ENCODE data around the gene CSTB.

The CSTB gene

DNA sequence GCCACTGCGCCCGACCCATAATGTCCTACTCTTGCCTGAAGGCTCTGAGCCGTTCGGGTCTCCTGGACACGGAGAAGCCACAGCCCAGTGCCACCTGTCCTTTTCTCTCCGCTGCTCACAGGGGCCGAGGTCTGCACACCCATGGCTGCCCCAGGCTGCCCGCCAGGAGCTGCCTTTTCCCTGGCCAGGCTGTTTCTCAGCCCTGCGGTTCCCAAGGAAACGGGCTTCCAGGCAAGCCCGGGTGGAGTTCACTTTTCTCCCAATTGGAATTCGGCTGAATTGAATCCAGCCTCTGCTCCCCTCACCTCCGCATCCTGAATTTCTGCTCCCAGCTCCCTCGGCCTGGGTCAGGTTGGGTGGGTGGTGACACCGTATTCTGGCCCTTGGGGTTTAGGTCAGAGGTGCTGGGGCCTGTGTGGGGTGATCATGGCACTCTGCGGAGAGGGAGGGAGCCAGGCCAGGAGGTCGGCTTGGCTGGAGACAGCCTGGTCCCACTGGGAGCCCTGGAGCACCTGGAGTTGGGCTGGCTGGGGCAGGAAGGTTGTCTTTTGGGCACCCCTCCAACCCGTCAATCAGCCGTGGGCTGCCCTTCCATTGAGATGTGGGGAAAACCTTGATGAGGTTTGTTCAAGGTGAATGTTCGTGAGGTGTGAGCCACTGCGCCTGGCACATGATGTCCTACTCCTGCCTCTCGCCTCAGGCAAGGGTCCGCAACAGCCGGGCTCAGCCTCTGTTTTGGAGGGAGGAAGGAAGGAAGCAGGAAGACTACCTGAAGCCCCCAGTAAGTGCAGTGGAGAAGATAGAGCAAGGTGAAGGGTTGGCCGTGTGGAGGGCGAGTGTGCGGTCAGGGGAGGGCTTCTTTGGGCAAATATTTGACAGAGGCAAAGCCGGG is 38.4 kb upstream of the CSTB start:
- peaks cover 7% of the 10 kb centered on the region for H3K27me3 Mint-ChIP-seq

GRCh38 chr21:43813656-43813980 is 37.5 kb upstream of the CSTB start:
- peaks cover 7% of the 10 kb centered on the region for H3K27me3 Mint-ChIP-seq
- H3K4me1 Mint-ChIP-seq (ENCODE audit: low read depth), result peaks cover 96% of the 10 kb centered on the region
- no peak overlapping the region for H3K4me3 Mint-ChIP-seq
- no peaks in the 10 kb centered on the region for H3K9me3 Mint-ChIP-seq
- H3K36me3 Mint-ChIP-seq (ENCODE audit: low read depth), result peaks cover 15% of the 10 kb centered on the region
- H3K27ac Mint-ChIP-seq, result peak overlapping the region; percentile 71
- intact Hi-C loops (cut with micrococcal nuclease), result loop anchor here (5.0 kb wide), 2 partner anchors 44 to 59 kb away; no protein-coding TSS in a partner anchor

More for the DNA sequence above, 38.4 kb upstream of the CSTB start:
- Mint-ChIP-seq H3K9me3 (no peaks in the 10 kb centered on the region), H3K36me3 (ENCODE audit: low read depth) (peaks cover 7% of the 10 kb centered on the region), H3K4me1 (ENCODE audit: low read depth) (peaks cover 96% of the 10 kb centered on the region), H3K27ac (peak overlapping the region; percentile 71), H3K4me3 (no peak overlapping the region)
- intact Hi-C loops (cut with micrococcal nuclease), result loop anchor here (5.0 kb wide), 2 partner anchors 43 to 58 kb away; no protein-coding TSS in a partner anchor

DNA sequence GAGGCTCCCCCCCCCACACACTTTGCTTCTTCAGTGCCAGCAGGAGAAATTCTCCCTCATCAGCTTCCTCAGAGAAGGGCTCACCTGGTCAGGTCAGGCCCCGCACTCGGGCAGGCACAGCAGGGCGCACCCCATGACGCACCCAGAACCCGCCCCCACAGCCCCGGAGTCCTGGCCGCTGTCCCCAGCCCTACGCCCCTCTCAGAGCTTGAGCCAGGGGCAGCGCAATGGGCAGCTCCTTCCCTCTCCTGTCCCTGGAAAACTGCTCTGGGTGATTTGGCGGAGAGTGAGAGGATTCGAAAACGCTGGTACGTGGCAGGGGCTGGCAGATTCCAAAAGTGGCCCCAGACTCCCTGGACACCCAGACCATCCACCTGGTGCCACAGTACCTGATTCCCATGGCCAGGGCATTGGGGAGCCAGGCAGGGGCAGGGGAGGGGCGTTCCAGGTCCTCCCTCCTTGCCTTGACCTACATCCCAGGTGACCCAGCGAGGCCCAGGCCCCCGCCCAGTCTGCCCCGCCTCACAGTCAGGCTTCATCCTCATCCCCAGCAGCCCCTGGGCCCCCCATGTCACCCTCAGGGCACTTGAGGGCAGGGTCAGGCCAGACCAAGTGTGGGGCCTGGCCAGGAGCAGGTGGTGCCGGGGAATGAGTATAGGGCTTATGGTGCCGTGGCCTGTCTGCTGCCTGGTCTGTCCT is 37.0 kb upstream of the CSTB start:
- peak overlapping the region; percentile 71 for H3K27ac Mint-ChIP-seq
- peaks cover 20% of the 10 kb centered on the region for H3K36me3 Mint-ChIP-seq (ENCODE audit: low read depth)
- no peaks in the 10 kb centered on the region for H3K9me3 Mint-ChIP-seq
- H3K27me3 Mint-ChIP-seq, result peaks cover 7% of the 10 kb centered on the region
- peaks cover 96% of the 10 kb centered on the region for H3K4me1 Mint-ChIP-seq (ENCODE audit: low read depth)
- intact Hi-C loops (cut with micrococcal nuclease), result loop anchor here (5.0 kb wide), 2 partner anchors 44 to 59 kb away; no protein-coding TSS in a partner anchor
- H3K4me3 Mint-ChIP-seq, result peak overlapping the region; percentile 88

DNA sequence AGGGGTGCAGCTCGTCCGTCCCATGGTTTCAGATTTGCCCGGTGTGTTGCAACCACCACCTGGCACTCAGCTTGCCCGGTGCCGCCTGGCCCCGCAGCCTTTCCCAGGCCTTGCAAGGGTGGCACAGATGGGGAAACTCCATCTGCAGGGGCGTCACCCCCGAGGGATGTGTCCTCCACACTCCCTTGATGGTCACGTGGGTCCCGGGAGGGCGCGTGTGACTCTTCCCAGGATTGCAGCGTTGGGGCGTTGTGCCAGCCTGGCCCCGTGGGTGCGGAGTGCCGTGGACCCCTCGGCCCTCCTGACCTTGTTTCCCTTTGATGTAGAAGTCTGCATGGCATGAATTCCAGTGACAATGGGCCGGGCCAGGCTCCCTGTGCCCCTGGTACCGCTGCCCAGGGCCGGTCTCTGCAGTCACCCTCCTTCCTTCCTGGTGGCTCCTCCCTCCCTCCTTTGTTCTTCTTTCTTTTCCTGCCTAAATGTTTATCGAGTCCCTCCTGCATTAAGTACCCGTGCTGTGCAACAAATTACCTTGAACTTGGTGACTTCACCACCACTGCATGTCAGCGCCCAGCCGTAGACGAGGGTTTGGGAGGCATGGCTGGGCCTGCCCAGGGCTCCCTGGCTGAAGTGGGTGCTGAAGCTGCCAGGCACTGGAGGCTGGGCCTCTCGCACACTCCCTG is 36.2 kb upstream of the CSTB start:
- H3K4me1 Mint-ChIP-seq (ENCODE audit: low read depth), result peaks cover 93% of the 10 kb centered on the region
- intact Hi-C loops (cut with micrococcal nuclease), result loop anchor here (5.0 kb wide), 2 partner anchors 45 to 60 kb away; no protein-coding TSS in a partner anchor
- H3K9me3 Mint-ChIP-seq, result no peaks in the 10 kb centered on the region
- peak overlapping the region; percentile 71 for H3K27ac Mint-ChIP-seq
- H3K36me3 Mint-ChIP-seq (ENCODE audit: low read depth), result peaks cover 26% of the 10 kb centered on the region
- H3K4me3 Mint-ChIP-seq, result peak overlapping the region; percentile 88
- peaks cover 7% of the 10 kb centered on the region for H3K27me3 Mint-ChIP-seq

- H3K9me3 Mint-ChIP-seq, result no peaks in the 10 kb centered on the region
- intact Hi-C loops (cut with micrococcal nuclease), result loop anchor here (5.0 kb wide), 2 partner anchors 46 to 61 kb away; no protein-coding TSS in a partner anchor
- peak overlapping the region; percentile 88 for H3K4me3 Mint-ChIP-seq
- peaks cover 33% of the 10 kb centered on the region for H3K36me3 Mint-ChIP-seq (ENCODE audit: low read depth)
- H3K27ac Mint-ChIP-seq, result peak overlapping the region; percentile 71
- H3K4me1 Mint-ChIP-seq (ENCODE audit: low read depth), result peaks cover 93% of the 10 kb centered on the region
- peaks cover 7% of the 10 kb centered on the region for H3K27me3 Mint-ChIP-seq
These were observed 35.4 kb upstream of the CSTB start for GRCh38 chr21:43811262-43812105.

DNA sequence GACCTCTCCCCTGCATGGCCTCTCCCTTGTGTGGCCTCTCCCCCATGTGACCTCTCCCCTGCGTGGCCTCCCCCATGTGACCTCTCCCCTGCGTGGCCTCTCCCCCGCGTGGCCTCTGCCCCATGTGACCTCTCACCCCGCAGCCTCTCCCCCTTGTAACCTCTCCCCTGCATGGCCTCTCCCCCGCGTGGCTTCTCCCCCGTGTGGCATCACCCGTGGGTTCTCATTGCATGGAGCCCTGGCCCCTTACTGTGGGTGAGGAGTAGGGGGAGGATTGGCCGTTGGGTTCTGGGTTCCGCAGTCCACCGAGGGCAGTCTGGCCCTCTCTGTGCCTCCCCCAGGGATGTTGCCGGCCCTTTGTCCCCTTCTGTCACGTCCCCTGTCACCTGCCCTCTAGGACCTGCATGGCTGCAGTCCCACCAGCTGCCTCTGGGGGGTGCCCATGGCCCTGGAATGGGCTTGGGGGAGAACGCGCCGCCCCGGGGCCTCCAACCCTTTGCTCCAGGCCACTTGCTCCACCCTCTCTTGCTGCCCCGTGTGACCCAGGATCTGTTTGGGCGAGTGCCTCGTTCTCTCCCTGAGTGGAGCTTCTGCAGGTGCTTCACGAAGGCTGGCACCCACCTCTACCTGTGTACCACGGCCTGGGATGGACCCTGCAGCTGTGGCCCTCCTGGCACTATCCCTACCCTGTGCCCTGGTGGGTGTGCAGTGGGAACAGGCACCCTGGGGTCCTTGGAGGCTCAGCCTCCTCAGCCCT is 34.6 kb upstream of the CSTB start:
- H3K4me1 Mint-ChIP-seq (ENCODE audit: low read depth), result peaks cover 93% of the 10 kb centered on the region
- peak overlapping the region; percentile 88 for H3K4me3 Mint-ChIP-seq
- H3K9me3 Mint-ChIP-seq, result no peaks in the 10 kb centered on the region
- peaks cover 7% of the 10 kb centered on the region for H3K27me3 Mint-ChIP-seq
- peaks cover 41% of the 10 kb centered on the region for H3K36me3 Mint-ChIP-seq (ENCODE audit: low read depth)
- intact Hi-C loops (cut with micrococcal nuclease), result loop anchor here (1.0 to 5.0 kb wide), 3 partner anchors 47 to 129 kb away; no protein-coding TSS in a partner anchor
- H3K27ac Mint-ChIP-seq, result peak overlapping the region; percentile 71

GRCh38 chr21:43809853-43810504 is 33.9 kb upstream of the CSTB start:
- Mint-ChIP-seq H3K4me3 (no peak overlapping the region), H3K27ac (peak overlapping the region; percentile 71), H3K27me3 (peaks cover 7% of the 10 kb centered on the region), H3K36me3 (ENCODE audit: low read depth) (peaks cover 45% of the 10 kb centered on the region), H3K4me1 (ENCODE audit: low read depth) (peaks cover 97% of the 10 kb centered on the region), H3K9me3 (no peaks in the 10 kb centered on the region)
- intact Hi-C loops (cut with micrococcal nuclease), result loop anchor here (1.0 to 5.0 kb wide), 3 partner anchors 47 to 129 kb away; no protein-coding TSS in a partner anchor

DNA sequence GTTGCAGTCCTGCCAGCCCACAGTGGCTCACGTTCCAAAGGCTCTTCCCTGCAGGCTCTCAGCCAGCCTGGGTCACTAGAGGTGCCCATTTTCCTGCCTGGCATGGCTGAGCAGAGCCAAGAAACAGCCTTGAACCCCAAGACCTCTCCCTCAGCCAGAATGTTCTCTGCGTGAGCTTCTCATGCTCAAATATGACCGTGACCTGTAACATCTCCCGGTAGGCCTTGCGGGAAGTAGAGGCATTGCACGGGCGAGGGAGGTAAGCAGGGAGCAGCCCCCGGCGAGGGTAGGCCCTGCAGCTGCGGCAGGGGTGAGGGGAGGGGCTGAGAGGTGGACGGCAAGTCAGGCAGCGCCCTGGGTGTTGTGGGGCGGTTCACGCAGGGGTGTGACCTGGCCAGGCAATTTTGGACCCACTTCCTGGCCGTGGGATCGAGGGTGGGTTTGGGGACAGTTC is 33.3 kb upstream of the CSTB start:
- Mint-ChIP-seq H3K9me3 (no peaks in the 10 kb centered on the region), H3K36me3 (ENCODE audit: low read depth) (peaks cover 49% of the 10 kb centered on the region), H3K4me3 (no peak overlapping the region), H3K27me3 (peaks cover 2% of the 10 kb centered on the region), H3K4me1 (ENCODE audit: low read depth) (peaks cover 95% of the 10 kb centered on the region), H3K27ac (peak overlapping the region; percentile 62)
- intact Hi-C loops (cut with micrococcal nuclease), result no loop called here

- Mint-ChIP-seq H3K4me3 (no peak overlapping the region), H3K4me1 (ENCODE audit: low read depth) (peaks cover 95% of the 10 kb centered on the region), H3K27ac (peak overlapping the region; percentile 62), H3K36me3 (ENCODE audit: low read depth) (peaks cover 54% of the 10 kb centered on the region), H3K27me3 (no peaks in the 10 kb centered on the region), H3K9me3 (no peaks in the 10 kb centered on the region)
- intact Hi-C loops (cut with micrococcal nuclease), result no loop called here
These were observed 32.7 kb upstream of the CSTB start for GRCh38 chr21:43808832-43809251.

DNA sequence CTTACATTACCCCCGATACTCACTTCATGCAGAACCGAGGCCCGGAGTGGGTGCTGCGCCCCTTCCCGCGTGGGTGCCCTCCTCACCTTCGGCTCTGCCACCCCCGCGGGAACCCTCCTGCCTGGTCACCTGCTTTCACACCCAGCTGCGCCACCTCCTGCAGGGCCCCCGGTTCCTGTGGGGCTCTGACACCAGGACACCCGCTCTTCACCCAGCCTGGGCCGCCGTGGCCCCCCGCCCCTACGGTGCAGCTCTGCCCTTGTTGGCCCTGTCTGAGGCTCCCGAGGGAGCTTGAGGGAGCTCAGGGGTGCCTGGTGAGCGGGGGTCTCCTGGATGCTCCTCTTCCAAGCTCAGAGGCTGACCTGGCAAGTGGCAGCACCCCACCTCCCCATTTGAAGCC is 32.3 kb upstream of the CSTB start:
- peaks cover 59% of the 10 kb centered on the region for H3K36me3 Mint-ChIP-seq (ENCODE audit: low read depth)
- H3K9me3 Mint-ChIP-seq, result no peaks in the 10 kb centered on the region
- no peak overlapping the region for H3K4me3 Mint-ChIP-seq
- peaks cover 95% of the 10 kb centered on the region for H3K4me1 Mint-ChIP-seq (ENCODE audit: low read depth)
- intact Hi-C loops (cut with micrococcal nuclease), result no loop called here
- no peaks in the 10 kb centered on the region for H3K27me3 Mint-ChIP-seq
- H3K27ac Mint-ChIP-seq, result peak overlapping the region; percentile 62

DNA sequence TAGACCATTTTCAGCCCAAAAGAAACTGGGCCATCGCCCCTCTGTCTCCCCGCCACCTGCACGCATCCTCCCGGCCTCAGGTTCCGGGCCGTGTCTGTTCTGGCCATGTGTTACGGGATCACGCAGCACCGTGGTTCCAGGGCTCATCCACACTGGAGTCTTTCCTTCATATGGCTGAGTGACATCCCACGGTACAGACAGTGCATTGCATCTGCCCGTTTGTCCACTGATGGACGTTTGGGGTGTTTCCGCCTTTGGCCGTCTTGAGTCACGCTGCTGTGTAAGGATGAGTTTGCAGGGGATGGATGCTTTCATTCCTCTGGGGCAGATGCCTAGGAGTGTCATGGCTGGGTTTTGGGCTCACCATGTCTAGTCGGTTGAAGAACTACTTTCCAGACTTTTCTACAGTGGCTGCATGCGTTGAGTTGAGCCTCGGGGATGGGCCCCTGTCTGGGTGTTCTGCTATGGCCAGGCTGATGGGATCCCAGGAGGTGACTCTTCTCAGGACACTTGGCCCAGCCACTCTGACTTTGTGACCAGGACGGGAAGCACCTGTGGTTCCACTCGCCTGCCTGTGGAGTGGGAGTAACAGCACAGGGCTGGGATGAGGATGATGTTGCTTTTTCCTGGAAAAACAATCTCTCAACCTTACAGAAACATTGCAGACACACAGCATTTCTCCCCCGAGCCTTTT is 30.1 kb upstream of the CSTB start:
- intact Hi-C loops (cut with micrococcal nuclease), result no loop called here
- Mint-ChIP-seq H3K9me3 (no peaks in the 10 kb centered on the region), H3K36me3 (ENCODE audit: low read depth) (peaks cover 81% of the 10 kb centered on the region), H3K4me1 (ENCODE audit: low read depth) (peaks cover 85% of the 10 kb centered on the region), H3K4me3 (peak overlapping the region; percentile 9), H3K27ac (peak overlapping the region; percentile 74), H3K27me3 (no peaks in the 10 kb centered on the region)
